HepG2 (cell line): Measurements from ENCODE around the gene CALY. TPM values are rescaled to one million over a fixed set of nuclear protein-coding genes. Genes with fewer than 3 reads are reported as not detected.
A peak's percentile ranks its signal among the peaks of the same experiment; 100 is the strongest.

Experiments used
- ATF1 ChIP-seq: IDR thresholded peaks from 2 replicates; pipeline ENCODE4 v1.6.1; 2016; ENCODE audit warnings: mild to moderate bottlenecking, control low read depth
- ATF7-NPFF ChIP-seq: sonication (generic); formaldehyde crosslinking; IDR thresholded peaks from 2 replicates; pipeline ENCODE4 v1.8.1; 2023; ENCODE audit warnings: mild to moderate bottlenecking, low read depth, missing genetic modification reagents, moderate library complexity
- BRF2 ChIP-seq: sonication (generic); formaldehyde crosslinking; IDR thresholded peaks from 2 replicates; pipeline ENCODE4 v1.8.1; 2022; ENCODE audit warnings: mild to moderate bottlenecking, missing genetic modification reagents
- CHD4 ChIP-seq: fragments of 200-600 bp; sonication (generic); IDR thresholded peaks from 2 replicates; pipeline ENCODE4 v1.7.0; 2017; ENCODE audit warnings: mild to moderate bottlenecking, low read length, borderline replicate concordance
- CREM ChIP-seq, 2 experiments: sonication (generic) in 1 of 2; formaldehyde crosslinking in 1 of 2; IDR thresholded peaks; 2 replicates each; pipeline versions ENCODE4 v1.4.0 to v1.6.1; 2016 to 2020; ENCODE audit warnings: antibody characterized with exemption in 1 of 2, mild to moderate bottlenecking in 1 of 2, missing genetic modification reagents in 1 of 2
- CSRNP1 ChIP-seq: sonication (generic); formaldehyde crosslinking; IDR thresholded peaks from 2 replicates; pipeline ENCODE4 v1.8.1; 2023; ENCODE audit warnings: mild to moderate bottlenecking, missing genetic modification reagents
- DBP ChIP-seq: sonication (generic); formaldehyde crosslinking; IDR thresholded peaks from 2 replicates; pipeline ENCODE4 v1.4.0; 2020; ENCODE audit warnings: missing genetic modification reagents; ENCODE audit errors: not compliant biosample characterization
- EEA1 ChIP-seq: sonication (generic); formaldehyde crosslinking; IDR thresholded peaks from 2 replicates; pipeline ENCODE4 v1.5.1; 2020; ENCODE audit warnings: mild to moderate bottlenecking, missing genetic modification reagents, borderline replicate concordance
- FOXM1 ChIP-seq: sonication (generic); formaldehyde crosslinking; IDR thresholded peaks from 2 replicates; pipeline ENCODE4 v1.5.0; 2020; ENCODE audit warnings: missing genetic modification reagents
- HCFC1 ChIP-seq: fragments of 150-350 bp; IDR thresholded peaks from 2 replicates; pipeline ENCODE4 v1.6.1; 2014; ENCODE audit warnings: low read depth, low read length
- MBNL3 ChIP-seq: fragments of 250-450 bp; sonication (Bioruptor Pico); conservative IDR thresholded peaks from 2 replicates; pipeline ENCODE4 v1.8.0; 2022; ENCODE audit warnings: mild to moderate bottlenecking, inconsistent platforms
- MYC ChIP-seq: sonication (generic); formaldehyde crosslinking; IDR thresholded peaks from 2 replicates; pipeline ENCODE4 v1.9.0; 2021; ENCODE audit warnings: missing genetic modification reagents, borderline replicate concordance
- NKX3-1 ChIP-seq: sonication (generic); formaldehyde crosslinking; IDR thresholded peaks from 2 replicates; pipeline ENCODE4 v1.5.0; 2020; ENCODE audit warnings: missing genetic modification reagents
- NR2C2 ChIP-seq: sonication (generic); formaldehyde crosslinking; IDR thresholded peaks from 2 replicates; pipeline ENCODE4 v1.4.0; 2020; ENCODE audit warnings: missing genetic modification reagents, mild to moderate bottlenecking, moderate library complexity, borderline replicate concordance
- PITX1 ChIP-seq: sonication (generic); formaldehyde crosslinking; IDR thresholded peaks from 2 replicates; pipeline ENCODE4 v1.5.1; 2020; ENCODE audit warnings: mild to moderate bottlenecking, missing genetic modification reagents
- RBFOX2 ChIP-seq: fragments of 200-400 bp; formaldehyde crosslinking; IDR thresholded peaks from 2 replicates; pipeline ENCODE4 v1.6.1; 2017; ENCODE audit warnings: low read depth, mild to moderate bottlenecking, low read length
- REL ChIP-seq: sonication (generic); formaldehyde crosslinking; conservative IDR thresholded peaks from 2 replicates; pipeline ENCODE4 v1.8.0; 2022; ENCODE audit warnings: mild to moderate bottlenecking, missing genetic modification reagents, moderate library complexity
- SKI ChIP-seq: fragments of 450-650 bp; IDR thresholded peaks from one replicate; pipeline ENCODE4 v1.6.1; 2018; ENCODE audit warnings: mild to moderate bottlenecking; ENCODE audit not compliant: partially characterized antibody
- ZBTB46 ChIP-seq: sonication (generic); formaldehyde crosslinking; IDR thresholded peaks from 2 replicates; pipeline ENCODE4 v1.4.0; 2020; ENCODE audit warnings: mild to moderate bottlenecking, missing genetic modification reagents, borderline replicate concordance
- ZNF282 ChIP-seq: fragments of 450-650 bp; IDR thresholded peaks from 2 replicates; pipeline ENCODE4 v1.6.1; 2018; ENCODE audit not compliant: partially characterized antibody
- ZNF30 ChIP-seq: sonication (generic); formaldehyde crosslinking; IDR thresholded peaks from 2 replicates; pipeline ENCODE4 v1.5.0; 2020; ENCODE audit warnings: mild to moderate bottlenecking, missing genetic modification reagents
- ZNF354B ChIP-seq: sonication (generic); formaldehyde crosslinking; IDR thresholded peaks from 2 replicates; pipeline ENCODE4 v1.8.0; 2022; ENCODE audit warnings: mild to moderate bottlenecking, missing genetic modification reagents
- ZNF530 ChIP-seq: sonication (generic); formaldehyde crosslinking; IDR thresholded peaks from 2 replicates; pipeline ENCODE4 v1.5.0; 2020; ENCODE audit warnings: low read depth, mild to moderate bottlenecking, missing genetic modification reagents
- ZNF572 ChIP-seq: sonication (generic); formaldehyde crosslinking; IDR thresholded peaks from 2 replicates; pipeline ENCODE4 v1.5.1; 2020; ENCODE audit warnings: mild to moderate bottlenecking, missing genetic modification reagents
- ZNF747 ChIP-seq: sonication (generic); formaldehyde crosslinking; IDR thresholded peaks from 2 replicates; pipeline ENCODE4 v1.8.1; 2023; ENCODE audit warnings: missing genetic modification reagents, mild to moderate bottlenecking, borderline replicate concordance
- polyA plus RNA-seq, 8 experiments: library from polyadenylated mRNA; depleted of rRNA in 3 of 8; stranded (reverse) in 7 of 8; unstranded in 1 of 8; fragments of >200 nt; fragmentation: Illumina TruSeq in 4 of 8; extraction: Trizol in 4 of 8; gene quantifications; 2 replicates each; pipeline versions ENCODE4 v1.2.1 to v1.2.3, GENCODE V29; 2011 to 2016; ENCODE audit warnings: low read depth in 4 of 8, missing spikeins in 1 of 8, mixed read lengths in 1 of 8; ENCODE audit not compliant: insufficient read depth in 1 of 8
- total RNA-seq, 5 experiments: library from RNA; depleted of rRNA; stranded (reverse); fragments of >200 nt; fragmentation: Illumina TruSeq; extraction: Trizol; gene quantifications; 2 replicates each; pipeline ENCODE4 v1.2.3, GENCODE V29; 2016; ENCODE audit warnings: low read depth in 1 of 5

CALY gene
- total and polyA plus RNA-seq, 2 of the 13 experiments (the other 11 are each of a cell fraction or from before 2014, with no cell fraction given) = 0.08 TPM; not detected in 1

GRCh38 chr10:133373174-133374090 is 36.7 kb upstream of the CALY start, which contains the start of gene ECHS1 (continued):
- no peak for TF ChIP-seq ZBTB46 (CRISPR knock-in tag)
- no peak for TF ChIP-seq NKX3-1 (CRISPR knock-in tag)
- no peak for TF ChIP-seq CREM (IDR thresholded peaks at IDR 0.05)
- no peak for TF ChIP-seq CREM (CRISPR knock-in tag; IDR thresholded peaks at IDR 0.05)
- TF ChIP-seq RBFOX2 = peak; percentile 96
- peak; percentile 64; the same call in 1 of the 2 replicates for TF ChIP-seq MYC (CRISPR knock-in tag)
- TF ChIP-seq ZNF572 (CRISPR knock-in tag) = no peak
- no peak for TF ChIP-seq PITX1 (CRISPR knock-in tag)
- peak; percentile 46; the same call in 1 of the 2 replicates for TF ChIP-seq NR2C2 (CRISPR knock-in tag)
- TF ChIP-seq ATF7-NPFF (CRISPR knock-in tag) = peak; percentile 59; the same call in 1 of the 2 replicates
- TF ChIP-seq ZNF30 = no peak
- TF ChIP-seq SKI = no peak
- TF ChIP-seq MBNL3 (CRISPR knock-in tag) = no peak
- TF ChIP-seq DBP (CRISPR knock-in tag) = no peak
- no peak for TF ChIP-seq ZNF282
- no peak for TF ChIP-seq REL (CRISPR knock-in tag)
- TF ChIP-seq ZNF354B (CRISPR knock-in tag) = no peak
- TF ChIP-seq HCFC1 = no peak
- no peak for TF ChIP-seq FOXM1 (CRISPR knock-in tag)
- TF ChIP-seq EEA1 = no peak
- no peak; the same call in 1 of the 2 replicates for TF ChIP-seq ZNF747 (CRISPR knock-in tag)
- peak; percentile 81; the same call in 1 of the 2 replicates for TF ChIP-seq CSRNP1
- no peak for TF ChIP-seq BRF2 (CRISPR knock-in tag)
- TF ChIP-seq ATF1 = no peak
- no peak for TF ChIP-seq CHD4
- TF ChIP-seq ZNF530 = no peak
